Measurements from ENCODE around the gene CCN5.

CCN5 gene

DNA sequence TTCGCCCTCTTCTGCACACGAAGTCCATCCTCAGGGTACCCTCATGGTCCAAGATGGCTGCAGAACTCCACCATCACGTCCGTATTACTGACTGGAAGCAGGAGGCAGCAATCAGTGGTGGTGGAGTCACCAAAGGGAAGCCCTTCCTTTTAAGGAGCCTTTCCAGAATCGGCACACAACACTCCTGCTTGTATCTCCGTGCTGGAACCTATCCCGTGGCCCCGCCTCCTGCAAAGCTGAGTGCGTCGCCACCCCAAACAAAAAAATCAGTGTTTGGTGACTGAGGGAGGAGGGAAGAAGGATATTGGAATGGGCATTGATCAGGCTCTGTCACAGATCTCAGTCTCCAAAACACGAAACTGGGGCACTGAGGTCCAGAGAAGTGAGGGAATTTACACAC lies 5.8 kb upstream of the CCN5 start:
- Histone ChIP-seq H3K9me3 (ENCODE audit: insufficient read depth, low read depth, low read length) (no peaks in the 10 kb centered on the region), H3K36me3 (ENCODE audit: insufficient read depth, low read length) (no peaks in the 10 kb centered on the region), H2AFZ (ENCODE audit: low read length) (no peak overlapping the region), H4K20me1 (ENCODE audit: insufficient read depth, low read length, poor library complexity, severe bottlenecking) (no peaks in the 10 kb centered on the region), H3K27me3 (ENCODE audit: insufficient read depth, low read length, poor library complexity, severe bottlenecking) (no peaks in the 10 kb centered on the region), H3K9ac (ENCODE audit: low read depth, low read length, poor library complexity, severe bottlenecking) (no peak overlapping the region), H3K4me2 (ENCODE audit: low read depth, low read length, poor library complexity, severe bottlenecking) (no peak overlapping the region), H3K79me2 (ENCODE audit: insufficient read depth, low read length) (no peaks in the 10 kb centered on the region), H3K9me2 (replicated peaks; ENCODE audit: low read depth, low read length) (no peaks in the 10 kb centered on the region), H3K4me1 (ENCODE audit: insufficient read depth, low read length, poor library complexity, severe bottlenecking) (no peaks in the 10 kb centered on the region), H3K4me3 (ENCODE audit: low read length, poor library complexity, severe bottlenecking) (no peak overlapping the region), H3F3A (ENCODE audit: low read depth) (no peaks in the 10 kb centered on the region)
- TF ChIP-seq, protein P1, sequence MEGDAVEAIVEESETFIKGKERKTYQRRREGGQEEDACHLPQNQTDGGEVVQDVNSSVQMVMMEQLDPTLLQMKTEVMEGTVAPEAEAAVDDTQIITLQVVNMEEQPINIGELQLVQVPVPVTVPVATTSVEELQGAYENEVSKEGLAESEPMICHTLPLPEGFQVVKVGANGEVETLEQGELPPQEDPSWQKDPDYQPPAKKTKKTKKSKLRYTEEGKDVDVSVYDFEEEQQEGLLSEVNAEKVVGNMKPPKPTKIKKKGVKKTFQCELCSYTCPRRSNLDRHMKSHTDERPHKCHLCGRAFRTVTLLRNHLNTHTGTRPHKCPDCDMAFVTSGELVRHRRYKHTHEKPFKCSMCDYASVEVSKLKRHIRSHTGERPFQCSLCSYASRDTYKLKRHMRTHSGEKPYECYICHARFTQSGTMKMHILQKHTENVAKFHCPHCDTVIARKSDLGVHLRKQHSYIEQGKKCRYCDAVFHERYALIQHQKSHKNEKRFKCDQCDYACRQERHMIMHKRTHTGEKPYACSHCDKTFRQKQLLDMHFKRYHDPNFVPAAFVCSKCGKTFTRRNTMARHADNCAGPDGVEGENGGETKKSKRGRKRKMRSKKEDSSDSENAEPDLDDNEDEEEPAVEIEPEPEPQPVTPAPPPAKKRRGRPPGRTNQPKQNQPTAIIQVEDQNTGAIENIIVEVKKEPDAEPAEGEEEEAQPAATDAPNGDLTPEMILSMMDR (conservative IDR thresholded peaks at IDR 0.05; ENCODE audit: low read length), result no peak
- no peak for TF ChIP-seq EZH2phosphoT487 (IDR thresholded peaks at IDR 0.05; ENCODE audit: borderline replicate concordance)

GRCh38 chr20:44709797-44710196 lies 5.4 kb upstream of the CCN5 start:
- Histone ChIP-seq H3K36me3 (ENCODE audit: insufficient read depth, low read length) (no peaks in the 10 kb centered on the region), H3K4me3 (ENCODE audit: low read length, poor library complexity, severe bottlenecking) (no peak overlapping the region), H3K4me1 (ENCODE audit: insufficient read depth, low read length, poor library complexity, severe bottlenecking) (no peaks in the 10 kb centered on the region), H3F3A (ENCODE audit: low read depth) (no peaks in the 10 kb centered on the region), H3K9me2 (replicated peaks; ENCODE audit: low read depth, low read length) (no peaks in the 10 kb centered on the region), H3K79me2 (ENCODE audit: insufficient read depth, low read length) (no peaks in the 10 kb centered on the region), H3K9ac (ENCODE audit: low read depth, low read length, poor library complexity, severe bottlenecking) (no peak overlapping the region), H3K4me2 (ENCODE audit: low read depth, low read length, poor library complexity, severe bottlenecking) (no peak overlapping the region), H2AFZ (ENCODE audit: low read length) (no peak overlapping the region), H4K20me1 (ENCODE audit: insufficient read depth, low read length, poor library complexity, severe bottlenecking) (no peaks in the 10 kb centered on the region), H3K9me3 (ENCODE audit: insufficient read depth, low read depth, low read length) (no peaks in the 10 kb centered on the region), H3K27me3 (ENCODE audit: insufficient read depth, low read length, poor library complexity, severe bottlenecking) (no peaks in the 10 kb centered on the region)
- TF ChIP-seq, protein P1 (conservative IDR thresholded peaks at IDR 0.05; ENCODE audit: low read length), result no peak
- no peak for TF ChIP-seq EZH2phosphoT487 (IDR thresholded peaks at IDR 0.05; ENCODE audit: borderline replicate concordance)

GRCh38 chr20:44711237-44711636 lies 3.9 kb upstream of the CCN5 start:
- no peaks in the 10 kb centered on the region for H4K20me1 ChIP-seq (ENCODE audit: insufficient read depth, low read length, poor library complexity, severe bottlenecking)
- no peaks in the 10 kb centered on the region for H3K79me2 ChIP-seq (ENCODE audit: insufficient read depth, low read length)
- TF ChIP-seq, protein P1 (conservative IDR thresholded peaks at IDR 0.05; ENCODE audit: low read length), result no peak
- TF ChIP-seq EZH2phosphoT487 (IDR thresholded peaks at IDR 0.05; ENCODE audit: borderline replicate concordance), result no peak
- H3K9ac ChIP-seq (ENCODE audit: low read depth, low read length, poor library complexity, severe bottlenecking), result no peak overlapping the region
- H3K4me2 ChIP-seq (ENCODE audit: low read depth, low read length, poor library complexity, severe bottlenecking), result no peak overlapping the region
- H3F3A ChIP-seq (ENCODE audit: low read depth), result no peaks in the 10 kb centered on the region
- no peaks in the 10 kb centered on the region for H3K27me3 ChIP-seq (ENCODE audit: insufficient read depth, low read length, poor library complexity, severe bottlenecking)
- no peak overlapping the region for H2AFZ ChIP-seq (ENCODE audit: low read length)
- no peaks in the 10 kb centered on the region for H3K9me3 ChIP-seq (ENCODE audit: insufficient read depth, low read depth, low read length)
- H3K4me3 ChIP-seq (ENCODE audit: low read length, poor library complexity, severe bottlenecking), result no peak overlapping the region
- H3K9me2 ChIP-seq (replicated peaks; ENCODE audit: low read depth, low read length), result no peaks in the 10 kb centered on the region
- H3K4me1 ChIP-seq (ENCODE audit: insufficient read depth, low read length, poor library complexity, severe bottlenecking), result no peaks in the 10 kb centered on the region
- H3K36me3 ChIP-seq (ENCODE audit: insufficient read depth, low read length), result no peaks in the 10 kb centered on the region
